Stimulated activated CD4-positive, alpha-beta T cell treated with anti-CD3 and anti-CD28 coated beads, Interleukin-4, amount 100 ng/mL, for 4 hours (primary cell): Measurements from ENCODE around the gene FAM118A.
"Not testable (repeated sequence)": the region's sequence is repeated elsewhere in the genome, so short reads cannot be mapped to it uniquely, and the experiment has no call there.

ENCODE experiments used
- DNase-seq, 2 experiments: peaks; one replicate each; pipeline ENCODE4 v3.0.0-alpha.2; 2020

The FAM118A gene

GRCh38 chr22:45334528-45334927 is 24.8 kb downstream of the FAM118A start:
- no peak for DNase-seq

GRCh38 chr22:45335021-45335818 is 25.5 kb downstream of the FAM118A start:
- no peak for DNase-seq

- DNase-seq, result no peak
Observed at GRCh38 chr22:45335854-45336522, 26.3 kb downstream of the FAM118A start.

- DNase-seq, result no peak
Observed at GRCh38 chr22:45336971-45337431, 27.3 kb downstream of the FAM118A start.

- DNase-seq, result no peak
Observed at GRCh38 chr22:45337536-45337935, 27.8 kb downstream of the FAM118A start.

GRCh38 chr22:45338795-45339194 is 29.1 kb downstream of the FAM118A start:
- DNase-seq, result no peak

- no peak for DNase-seq
Observed at GRCh38 chr22:45340323-45340722, 30.6 kb downstream of the FAM118A start.

GRCh38 chr22:45341498-45341897 is 31.8 kb downstream of the FAM118A start:
- DNase-seq, result peak; percentile 41 to 42

GRCh38 chr22:45343143-45343542 is 33.4 kb downstream of the FAM118A start:
- no peak for DNase-seq

- DNase-seq, result no peak
Observed at GRCh38 chr22:45344334-45344733, 34.6 kb downstream of the FAM118A start.

- DNase-seq, result no peak
Observed at GRCh38 chr22:45349916-45350315, 40.2 kb downstream of the FAM118A start.

GRCh38 chr22:45351956-45352355 is 42.2 kb downstream of the FAM118A start:
- no peak for DNase-seq

GRCh38 chr22:45352757-45353156 is 43.0 kb downstream of the FAM118A start:
- not testable (repeated sequence) for DNase-seq

GRCh38 chr22:45353786-45354185 is 44.1 kb downstream of the FAM118A start:
- no peak for DNase-seq

- DNase-seq, result no peak
Observed at GRCh38 chr22:45357490-45357889, 47.8 kb downstream of the FAM118A start.

GRCh38 chr22:45358127-45358526 is 48.4 kb downstream of the FAM118A start:
- DNase-seq, result no peak

- no peak for DNase-seq
Observed at GRCh38 chr22:45359627-45360026, 49.9 kb downstream of the FAM118A start.

GRCh38 chr22:45366713-45367112 is 57.0 kb downstream of the FAM118A start:
- DNase-seq, result no peak

- not testable (repeated sequence) for DNase-seq
Observed at GRCh38 chr22:45373592-45373991, 63.9 kb downstream of the FAM118A start.

- no peak for DNase-seq
Observed at GRCh38 chr22:45376009-45376408, 66.3 kb downstream of the FAM118A start.

- no peak for DNase-seq
Observed at GRCh38 chr22:45376703-45377102, 67.0 kb downstream of the FAM118A start.

- no peak for DNase-seq
Observed at GRCh38 chr22:45381348-45381747, 71.6 kb downstream of the FAM118A start.

- DNase-seq, result no peak
Observed at GRCh38 chr22:45389546-45389945, 79.8 kb downstream of the FAM118A start.
